Fibroblast of lung (primary cell): ENCODE results near the gene THRB.

Source experiments
- CTCF ChIP-seq, 2 donors: IDR thresholded peaks in 1 of 2; conservative IDR thresholded peaks in 1 of 2; 1 replicate in 1 of 2; 2 replicates in 1 of 2; pipeline ENCODE4 v1.5.1; 2011 to 2012; ENCODE audit warnings: low read length in 2 of 2, control low read depth in 1 of 2, inconsistent platforms in 1 of 2, low read depth in 1 of 2, mild to moderate bottlenecking in 1 of 2
- EZH2 ChIP-seq: IDR thresholded peaks from 2 replicates; pipeline ENCODE4 v1.5.1; 2012; ENCODE audit warnings: low read length, control low read depth, mild to moderate bottlenecking; ENCODE audit errors: missing control alignments

GRCh38 chr3:24351779-24352469 is 142.7 kb downstream of the THRB start:
- TF ChIP-seq CTCF (conservative IDR thresholded peaks at IDR 0.05 in 1 of 2, IDR thresholded peaks at IDR 0.05 in 1 of 2; ENCODE audit: low read depth in 1 of 2, low read length in 2 of 2) = no peak
- no peak for TF ChIP-seq EZH2
